GM18868 (cell line): ENCODE results near the gene ZNF438.

Source experiments
- ATAC-seq: cut with Tn5 transposase; IDR thresholded peaks from one replicate; pipeline ENCODE4 v1.9.1; 2021; ENCODE audit warnings: mild to moderate bottlenecking, moderate library complexity; ENCODE audit not compliant: unreplicated experiment

ZNF438 gene

DNA sequence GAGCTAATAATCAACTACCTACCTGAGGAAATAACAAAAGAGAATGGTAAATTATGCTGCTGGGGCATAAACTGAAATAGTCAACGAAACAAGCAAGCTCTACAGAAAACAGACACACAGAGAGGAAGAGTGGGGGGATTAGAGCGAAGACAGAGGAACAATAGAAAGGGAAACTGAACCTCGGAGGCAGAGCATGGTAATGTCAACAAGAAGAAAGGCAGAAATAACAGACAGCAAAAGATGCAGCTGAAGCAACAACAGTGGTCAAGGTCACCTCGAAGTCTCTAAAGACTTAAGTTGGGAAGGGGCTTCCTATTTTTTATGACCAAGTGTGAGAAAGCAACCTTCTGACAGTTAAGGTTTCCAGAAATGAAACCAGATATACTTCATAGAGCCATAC, 177.0 kb downstream of the ZNF438 start:
- ATAC-seq = no peak

DNA sequence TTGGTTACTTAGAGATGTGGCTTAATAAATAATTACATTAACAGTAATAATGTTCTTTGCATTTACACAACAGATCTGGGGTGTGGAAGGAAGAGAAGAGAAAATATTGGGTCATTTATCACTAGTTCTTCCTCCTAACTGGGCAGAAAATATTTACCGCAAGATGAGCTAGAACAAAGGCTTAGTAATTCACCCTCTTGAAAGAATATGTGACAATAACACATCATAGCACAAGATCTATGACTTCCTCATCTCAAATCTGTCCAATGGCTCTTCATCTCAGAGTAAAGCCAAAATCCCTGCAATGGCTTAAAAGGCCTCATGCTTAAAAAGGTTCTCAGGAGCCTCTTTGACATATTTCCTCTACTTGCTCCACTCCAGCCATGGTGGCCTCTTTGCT, 178.6 kb downstream of the ZNF438 start:
- ATAC-seq = no peak

DNA sequence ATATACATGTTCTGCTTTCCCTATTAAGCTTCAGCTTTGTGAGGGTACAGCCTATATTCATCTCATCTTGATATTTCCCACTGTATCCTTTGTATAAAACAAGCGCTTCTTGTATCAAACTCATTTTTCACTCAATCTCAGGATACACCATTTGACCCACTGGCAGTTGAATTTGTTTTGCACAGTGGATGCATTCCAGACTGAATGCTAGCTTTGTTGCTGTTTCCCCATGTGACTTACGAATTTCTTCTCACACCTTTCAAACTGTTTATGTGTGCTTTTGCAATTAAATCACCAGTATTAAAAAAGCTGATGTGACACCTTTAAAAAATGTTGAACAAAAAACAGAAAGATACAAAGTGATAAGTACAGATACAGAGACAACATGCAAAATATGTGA, 180.9 kb downstream of the ZNF438 start:
- no peak for ATAC-seq

DNA sequence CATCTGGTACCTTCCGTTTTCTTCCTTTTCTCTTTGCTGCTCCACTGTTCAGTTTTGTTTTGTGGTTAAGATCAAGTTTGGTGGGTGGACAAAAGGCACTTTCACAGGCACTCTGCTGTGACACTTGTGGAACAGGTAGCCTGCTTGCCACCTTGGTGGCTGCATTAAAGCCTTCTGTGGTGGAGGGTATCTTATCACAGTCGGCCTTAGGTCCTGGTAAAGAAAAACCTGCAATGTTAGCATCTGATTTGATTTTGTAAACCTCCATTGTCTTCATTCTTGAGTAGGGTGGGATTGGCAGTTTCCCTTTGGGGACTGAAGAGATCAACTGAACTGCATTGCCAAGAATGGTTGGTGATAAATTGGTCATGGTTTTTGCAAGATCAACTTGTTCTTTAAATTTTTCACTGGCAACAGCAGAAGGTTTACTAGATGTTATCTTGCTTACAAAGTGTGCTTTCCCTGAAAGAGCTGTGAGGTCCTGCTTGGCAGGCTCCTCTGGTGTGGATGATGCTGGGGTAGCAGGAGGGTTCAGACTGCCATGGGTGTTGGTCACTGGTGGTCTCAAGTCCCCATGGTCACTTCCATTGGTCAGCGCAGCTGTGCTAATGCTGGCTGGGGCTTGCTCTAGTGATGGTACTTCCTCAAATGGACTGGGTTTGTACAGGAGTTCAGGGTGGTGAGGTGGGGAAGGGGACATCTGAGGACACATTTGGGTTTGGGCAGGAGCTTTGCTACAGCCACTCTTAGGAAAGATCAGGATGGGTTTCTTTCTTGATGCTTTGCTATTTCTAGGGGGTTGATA, 182.2 kb downstream of the ZNF438 start:
- no peak for ATAC-seq

DNA sequence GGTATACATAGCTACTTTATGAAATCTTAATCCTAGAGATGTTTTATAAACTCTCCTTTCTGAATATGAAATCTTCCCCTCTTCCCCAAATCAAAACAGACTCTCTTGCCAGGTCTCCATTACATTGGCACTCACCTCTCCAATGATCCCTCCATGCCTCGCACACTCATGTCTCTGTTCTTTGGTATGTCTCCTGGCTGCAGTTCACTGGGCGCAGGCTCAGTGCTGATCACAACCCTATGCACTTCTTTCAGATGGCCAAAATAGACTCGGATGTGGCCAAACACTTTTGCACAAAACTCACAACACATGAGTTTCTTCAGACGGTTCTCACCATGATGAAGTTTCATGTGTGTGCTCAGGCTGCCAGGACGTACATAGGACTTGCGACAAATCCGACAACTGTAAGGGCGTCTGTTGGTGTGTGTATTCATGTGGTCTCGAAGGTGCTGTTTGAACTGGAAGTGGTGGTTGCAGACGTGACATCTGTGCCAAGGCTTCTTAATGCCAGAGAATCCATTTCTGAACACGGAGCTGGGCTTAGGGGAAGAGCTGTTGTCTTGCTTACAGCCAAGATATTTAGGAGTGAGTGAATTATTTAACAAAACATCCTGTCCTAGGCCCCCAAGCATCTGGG, 183.2 kb downstream of the ZNF438 start:
- ATAC-seq = no peak

DNA sequence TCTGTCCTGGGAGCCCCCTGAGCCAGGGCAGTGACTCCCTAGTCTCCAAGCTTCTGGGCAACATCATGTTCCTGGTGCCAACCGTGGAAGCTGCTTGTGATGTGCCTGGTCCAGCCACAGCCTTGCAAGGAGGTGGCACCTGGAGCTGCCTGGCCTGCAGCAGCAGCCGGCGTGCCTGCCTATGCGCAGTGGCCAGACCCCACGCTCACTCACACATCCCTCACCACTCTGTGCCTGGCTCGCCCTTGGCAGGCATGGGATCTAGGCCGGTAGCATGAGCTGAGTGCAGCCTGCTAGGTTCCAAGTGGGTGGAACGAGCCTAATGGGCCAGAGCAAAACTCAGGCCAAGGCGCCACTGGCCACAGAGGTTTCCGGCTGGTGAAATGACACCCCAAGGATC, 184.0 kb downstream of the ZNF438 start:
- ATAC-seq = no peak

DNA sequence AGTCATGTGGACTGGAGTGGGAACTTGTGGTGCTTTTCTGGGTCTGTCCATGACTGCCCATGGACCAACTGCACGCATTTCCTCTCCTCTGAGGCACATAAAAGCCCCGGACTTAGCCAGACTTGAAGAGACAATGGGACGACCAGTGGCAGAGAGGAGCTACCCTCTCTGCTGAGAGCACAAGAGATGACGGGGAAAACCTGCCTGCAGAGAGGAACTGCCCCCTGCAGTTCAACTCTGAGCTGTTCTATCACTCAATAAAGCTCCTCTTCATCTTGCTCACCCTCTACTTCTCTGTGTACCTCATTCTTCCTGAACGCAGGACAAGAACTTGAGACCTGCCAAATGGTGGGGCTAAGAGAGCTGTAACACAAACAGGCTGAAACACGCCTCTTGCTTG, 184.5 kb downstream of the ZNF438 start:
- no peak for ATAC-seq

DNA sequence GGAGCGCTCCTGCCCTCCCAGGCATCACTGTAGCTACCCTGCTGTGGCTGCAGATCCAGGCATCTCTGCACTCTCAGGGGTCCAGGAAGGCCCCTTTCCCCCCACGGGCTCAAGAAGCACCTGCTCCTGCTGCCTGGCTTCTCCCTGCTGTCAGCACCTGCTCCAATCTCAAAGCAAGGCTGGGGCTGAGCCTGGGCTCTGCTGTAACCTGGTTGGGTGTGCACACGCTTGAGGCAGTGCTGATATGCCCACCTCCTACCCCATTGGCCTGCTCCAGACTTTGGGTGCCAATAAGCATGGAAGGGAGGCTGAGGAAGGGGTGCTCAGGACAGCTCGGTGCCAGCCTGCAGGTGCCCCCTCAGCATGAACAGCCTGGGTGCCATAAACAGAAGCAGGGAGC, 185.0 kb downstream of the ZNF438 start:
- no peak for ATAC-seq

DNA sequence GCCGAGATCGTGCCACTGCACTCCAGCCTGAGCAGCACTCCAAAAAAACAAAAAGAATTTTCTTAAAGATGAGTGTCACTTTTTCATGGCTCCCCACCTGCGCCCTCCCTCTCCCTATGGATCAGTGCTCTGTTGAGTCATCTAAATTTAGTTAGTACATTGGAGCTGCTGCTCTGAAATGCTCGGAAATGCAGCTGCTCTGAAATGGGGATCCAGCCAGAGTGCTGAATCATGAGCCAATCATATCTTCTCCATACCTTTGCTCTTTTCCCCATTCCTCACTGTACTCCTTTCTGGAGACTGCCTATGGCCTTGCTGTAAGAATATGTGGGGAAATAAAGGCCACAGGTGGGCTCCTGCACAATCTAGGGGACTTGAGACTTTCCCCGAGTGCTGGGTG, 188.8 kb downstream of the ZNF438 start:
- ATAC-seq = no peak

DNA sequence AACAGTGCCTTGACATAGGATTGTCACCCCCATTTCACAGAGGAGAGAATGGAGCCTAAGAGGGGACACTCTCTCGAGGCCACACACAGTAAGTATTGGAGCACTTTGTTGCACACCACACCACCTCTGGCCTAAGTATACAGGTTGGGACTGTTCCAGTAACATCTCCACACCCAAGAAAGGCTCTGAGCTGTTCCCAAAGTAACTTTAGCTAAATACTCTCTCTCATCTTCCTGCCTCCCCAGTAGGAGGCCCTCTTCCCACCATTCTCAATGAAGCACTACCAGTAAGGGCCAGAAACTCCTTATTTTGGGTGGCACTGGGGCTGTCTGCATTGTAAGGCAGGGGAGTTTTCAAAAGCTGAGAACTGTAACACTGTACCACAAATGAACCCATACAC, 189.5 kb downstream of the ZNF438 start:
- no peak for ATAC-seq

DNA sequence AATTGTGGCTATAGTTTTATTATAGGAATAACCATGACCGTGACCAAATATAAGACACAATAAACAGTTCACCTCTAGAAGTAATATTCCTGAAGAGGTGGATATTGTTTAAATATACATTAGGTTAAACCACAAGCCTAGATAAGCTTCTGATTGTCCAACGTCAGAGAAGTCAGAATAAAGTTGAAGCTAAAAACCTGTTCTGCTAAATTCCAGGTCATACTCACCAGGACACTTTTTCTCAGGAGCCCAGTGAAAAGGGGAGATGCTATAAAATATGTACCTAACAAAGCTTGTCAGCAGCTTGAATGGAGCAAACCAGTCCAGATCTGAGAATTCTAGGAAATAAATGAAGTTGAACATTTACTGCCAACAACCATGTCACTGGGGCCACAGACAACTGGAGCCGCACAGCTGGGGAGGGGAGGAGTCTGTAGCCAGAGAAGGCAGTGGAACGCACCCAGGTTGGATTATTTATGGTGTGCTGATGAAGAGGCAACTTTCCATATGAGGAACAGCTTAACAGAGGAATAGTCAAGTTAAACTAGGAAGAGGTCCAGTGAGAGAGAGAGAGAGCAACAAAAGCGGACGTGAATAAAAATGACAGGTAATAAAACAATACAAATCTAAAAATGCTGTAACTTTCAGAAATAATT, 191.1 kb downstream of the ZNF438 start:
- ATAC-seq = no peak

DNA sequence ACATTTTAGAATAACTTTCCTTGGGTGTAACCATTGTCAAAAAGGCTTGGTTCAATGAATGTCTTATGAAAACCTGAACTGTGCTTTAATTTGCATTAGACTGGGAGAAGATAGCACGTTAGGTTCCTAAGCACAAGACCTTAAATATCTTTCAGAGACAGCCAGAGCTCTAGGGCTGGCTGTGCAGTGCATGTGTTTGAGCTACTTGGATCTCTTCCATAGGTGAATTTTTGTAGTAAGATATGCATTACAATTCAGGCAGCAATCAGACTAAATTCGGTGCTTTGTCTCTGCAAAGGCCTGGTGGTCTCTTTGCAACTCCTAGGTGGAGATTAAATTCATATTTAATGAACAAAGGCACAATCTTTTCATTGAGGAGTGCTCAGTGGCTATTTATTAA, 192.0 kb downstream of the ZNF438 start:
- ATAC-seq = no peak

DNA sequence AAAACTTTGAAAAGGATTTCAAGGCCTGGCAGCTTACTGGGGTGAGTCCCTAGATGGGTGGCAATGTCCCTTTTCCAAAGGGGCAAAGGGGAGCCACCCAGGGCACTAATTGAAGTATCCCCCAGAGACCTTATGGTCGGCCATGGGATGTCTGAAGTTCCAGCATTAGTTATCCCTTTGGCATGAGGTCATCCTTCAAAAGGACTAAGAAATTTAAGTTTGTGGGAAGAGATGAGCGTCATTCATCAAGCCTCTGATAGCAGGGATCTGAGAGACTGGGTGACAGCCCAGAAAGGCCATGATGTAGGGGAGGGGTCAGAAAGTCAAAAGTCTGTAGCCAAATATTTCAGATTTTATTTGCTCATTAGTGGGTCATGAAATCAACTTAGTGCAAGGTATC, 195.3 kb downstream of the ZNF438 start:
- ATAC-seq = no peak

DNA sequence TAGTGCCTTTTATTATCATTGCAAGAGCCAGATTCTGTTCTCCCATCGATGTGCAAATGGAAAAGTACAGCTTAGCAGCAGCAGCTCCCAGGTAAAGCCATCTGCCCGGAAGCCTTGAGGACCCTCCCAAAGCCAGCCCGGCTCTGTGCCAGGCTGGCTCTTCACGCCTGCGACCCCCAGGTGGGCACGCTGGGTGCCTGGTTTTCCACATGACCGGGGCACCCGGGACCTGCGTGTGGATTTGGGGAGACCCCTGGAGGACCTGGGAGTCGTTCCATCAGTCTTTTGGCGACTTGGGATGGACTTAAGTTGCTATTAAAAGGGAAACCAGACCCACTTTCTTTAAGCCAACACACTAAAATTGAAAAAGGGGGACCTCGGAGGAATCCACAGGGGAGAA, 196.5 kb downstream of the ZNF438 start:
- no peak for ATAC-seq

DNA sequence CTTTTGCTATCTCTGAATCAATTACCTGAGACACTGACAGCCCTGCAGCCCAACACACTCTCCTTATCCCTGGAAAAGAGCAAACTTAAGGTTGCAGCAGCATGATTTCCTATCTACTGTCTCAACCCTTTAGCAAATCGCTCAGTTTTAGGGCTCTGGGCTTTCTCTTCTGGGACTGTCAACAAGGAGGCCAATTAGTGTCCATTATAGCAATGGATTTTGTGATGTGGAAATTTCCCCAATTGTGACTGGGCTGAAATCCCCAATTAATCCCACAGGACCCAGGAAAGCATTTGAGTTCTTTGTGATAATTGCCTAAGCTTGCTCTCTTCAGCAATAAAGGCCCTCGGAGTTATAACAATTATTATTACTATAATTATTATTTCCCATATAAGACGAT, 197.0 kb downstream of the ZNF438 start:
- ATAC-seq = no peak

DNA sequence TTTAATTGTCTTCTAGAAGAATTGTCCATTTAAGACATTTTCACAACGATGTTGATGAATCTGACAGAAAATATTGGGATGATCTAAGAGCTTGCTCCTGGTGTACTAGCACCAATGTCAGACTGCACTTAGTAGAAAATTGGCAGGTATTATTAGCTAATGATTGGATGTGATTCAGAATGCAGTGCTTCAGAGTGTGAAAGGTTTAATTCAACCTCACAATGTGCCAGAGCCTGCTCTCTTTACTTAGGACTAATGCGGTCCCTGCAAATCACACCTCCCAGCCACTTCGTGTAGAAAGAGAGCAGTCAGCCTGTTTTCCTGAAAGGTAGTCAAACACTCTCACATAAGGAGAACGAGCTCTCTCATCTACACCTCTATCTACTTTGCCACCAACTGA, 197.5 kb downstream of the ZNF438 start:
- no peak for ATAC-seq

DNA sequence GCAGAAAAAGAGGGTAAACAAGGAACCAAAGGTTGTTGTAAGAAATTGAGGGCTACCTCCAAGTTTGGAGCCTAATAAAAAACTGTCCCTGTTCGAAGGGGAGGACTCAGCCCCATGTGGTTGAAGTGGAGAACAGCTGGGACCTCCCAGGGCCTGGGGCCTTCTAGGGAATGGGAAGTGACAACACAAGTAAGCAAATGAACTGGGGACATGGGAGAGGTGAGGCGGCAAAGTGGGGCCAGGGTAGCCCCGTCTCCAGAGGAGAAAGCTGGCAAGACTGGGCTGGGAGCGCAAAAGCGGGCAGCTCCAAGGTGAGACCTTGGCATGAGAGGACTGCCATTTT, 198.1 kb downstream of the ZNF438 start:
- no peak for ATAC-seq

DNA sequence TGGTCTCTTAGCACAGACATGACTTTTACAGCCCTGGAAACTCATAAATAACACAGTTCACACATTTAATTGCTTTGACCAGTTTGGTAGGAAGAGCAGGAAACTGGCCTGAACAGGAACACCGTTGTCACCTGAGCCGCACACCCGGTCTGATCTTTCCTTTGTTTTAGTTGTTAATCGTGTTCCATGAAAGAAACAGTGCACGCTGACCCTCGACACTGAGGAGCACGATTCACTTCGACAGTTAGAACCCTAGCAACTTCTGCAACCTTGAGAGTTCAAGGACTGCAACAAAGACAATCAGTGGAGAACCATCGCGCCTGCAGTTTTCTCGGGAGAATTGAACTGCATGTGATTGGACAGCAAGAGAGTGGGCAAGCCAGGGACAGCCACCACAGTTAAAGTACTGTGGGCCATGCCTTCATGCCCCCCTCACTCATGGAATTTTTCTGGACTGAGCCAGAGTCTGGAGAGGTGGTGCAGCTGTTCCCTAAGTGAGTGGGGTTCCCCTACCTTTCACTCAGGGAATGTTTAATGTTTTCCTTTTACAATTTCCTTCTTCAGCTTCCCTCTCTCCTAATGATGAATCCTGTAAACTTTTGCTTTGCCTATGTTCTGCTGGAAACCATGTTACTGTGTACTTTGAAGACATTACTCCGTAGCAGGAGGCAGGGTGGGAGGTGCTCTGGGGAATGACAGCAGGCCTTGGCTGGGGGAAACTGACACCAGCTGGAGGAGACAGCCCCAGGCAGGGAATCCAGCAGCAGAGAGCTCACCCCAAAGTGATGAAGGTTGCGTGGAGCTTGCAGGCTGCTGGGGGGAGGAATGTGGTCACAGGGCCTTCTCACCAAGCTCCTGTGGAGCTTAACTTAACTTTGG, 198.7 kb downstream of the ZNF438 start:
- no peak for ATAC-seq

DNA sequence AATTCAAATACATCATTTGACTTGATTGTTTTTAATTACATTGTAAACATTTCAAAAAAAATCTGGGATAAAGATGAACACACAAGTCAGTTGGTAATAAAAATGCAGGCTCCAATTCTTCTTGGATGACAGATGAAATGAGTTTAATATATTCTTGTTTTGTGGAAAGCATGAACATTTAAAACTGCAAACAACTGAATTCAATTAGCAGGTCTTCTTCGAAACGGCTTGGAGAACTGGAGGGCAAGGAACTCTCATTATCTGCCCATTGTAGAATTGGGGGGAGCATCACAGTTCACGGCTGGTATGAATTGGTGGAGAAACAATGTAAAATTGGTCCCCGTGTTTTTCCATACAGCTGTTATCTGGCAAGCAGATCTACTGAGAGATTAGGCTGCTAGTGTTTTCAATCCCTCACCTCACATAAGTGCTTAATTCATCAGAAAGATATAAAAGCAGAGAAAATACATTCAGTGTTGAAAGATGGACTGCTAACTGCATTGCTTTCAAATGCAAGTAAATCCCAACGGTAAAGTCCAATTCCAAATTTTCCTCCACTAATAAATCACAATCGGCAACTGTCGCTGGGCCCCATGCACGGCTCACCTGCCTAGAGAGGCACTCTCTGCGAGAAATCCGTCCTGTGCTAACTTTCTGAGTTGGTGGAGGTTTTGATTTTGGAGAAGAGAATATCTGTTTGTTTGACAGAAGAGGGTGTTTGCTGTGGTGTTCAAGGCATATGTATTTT, 199.5 kb downstream of the ZNF438 start:
- ATAC-seq = no peak

DNA sequence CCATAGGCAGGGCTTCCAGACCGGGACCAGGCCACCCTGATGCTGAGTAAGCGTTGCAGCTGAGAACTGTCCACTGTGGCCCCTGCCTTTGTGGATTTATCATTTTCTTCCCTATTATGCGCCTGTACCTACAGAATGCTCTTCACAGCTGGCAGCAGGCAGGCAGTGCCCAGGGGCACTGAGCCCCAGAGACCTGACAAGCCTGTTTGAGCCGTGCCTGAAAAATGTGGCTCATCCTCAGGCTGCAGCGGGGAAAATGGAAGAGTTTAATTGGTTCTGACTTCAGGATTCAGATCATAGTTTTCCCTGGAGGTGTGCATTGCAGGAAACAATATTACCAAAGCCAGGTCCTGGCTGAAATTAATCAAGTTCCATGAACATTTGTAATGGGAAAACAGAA, 200.2 kb downstream of the ZNF438 start:
- ATAC-seq = no peak
